Activated CD8-positive, alpha-beta memory T cell treated with anti-CD3 and anti-CD28 coated beads, Interleukin-2, amount 50 U/mL, for 24 hours (primary cell): Measurements from ENCODE around the gene SLC4A5.
"Not testable (repeated sequence)": the region's sequence is repeated elsewhere in the genome, so short reads cannot be mapped to it uniquely, and the experiment has no call there.

ENCODE experiments used
- DNase-seq: peaks from one replicate; pipeline ENCODE4 v3.0.0-alpha.2; 2020; ENCODE audit errors: extremely low read depth

SLC4A5 gene

DNA sequence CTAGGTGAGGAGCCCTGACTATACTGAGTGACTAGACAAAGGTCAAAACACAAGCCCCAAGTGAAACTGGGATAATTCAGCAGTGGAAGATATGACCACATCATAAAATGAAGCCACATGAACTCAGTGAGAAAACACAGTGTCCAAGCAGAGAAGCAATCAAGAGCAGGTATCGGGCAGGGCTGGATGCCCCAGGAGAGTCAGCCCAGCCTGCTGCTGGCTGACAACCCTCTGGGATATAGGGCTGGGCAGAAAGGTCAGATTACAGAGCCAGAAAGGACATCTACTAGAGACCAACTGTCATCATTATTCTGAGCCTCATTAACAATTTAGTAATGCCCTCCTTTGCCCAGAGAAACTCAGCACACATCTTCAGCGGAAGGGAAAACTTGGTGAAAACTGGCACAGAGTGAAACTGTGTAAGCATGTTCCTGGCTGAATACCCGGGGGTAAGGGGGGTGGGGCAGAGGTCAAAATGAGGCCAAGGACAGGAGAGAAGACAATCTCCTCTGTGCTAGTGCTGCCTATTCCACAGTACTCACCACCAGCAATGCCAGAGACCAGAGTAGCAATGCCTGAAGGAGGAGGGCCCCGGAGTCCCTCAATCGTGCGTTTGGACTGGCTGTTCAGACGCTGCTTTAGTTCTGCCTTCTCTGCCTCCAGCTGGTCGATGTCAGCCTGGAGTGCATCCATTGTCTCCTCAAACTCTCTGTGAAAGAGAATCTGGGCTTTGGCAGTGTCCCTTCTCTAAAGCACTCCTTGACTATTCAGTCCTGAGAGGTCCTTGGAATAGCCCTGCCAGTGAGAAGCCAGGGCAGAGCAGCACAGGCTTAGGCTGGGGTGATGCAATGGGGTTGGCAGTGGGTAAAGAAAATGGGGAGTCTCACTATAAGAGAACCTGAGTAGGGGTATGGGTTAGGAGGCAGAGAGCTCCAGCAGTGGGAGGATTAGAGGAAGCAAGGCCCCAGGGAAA lies 21.6 kb upstream of the SLC4A5 start:
- DNase-seq = no peak

DNA sequence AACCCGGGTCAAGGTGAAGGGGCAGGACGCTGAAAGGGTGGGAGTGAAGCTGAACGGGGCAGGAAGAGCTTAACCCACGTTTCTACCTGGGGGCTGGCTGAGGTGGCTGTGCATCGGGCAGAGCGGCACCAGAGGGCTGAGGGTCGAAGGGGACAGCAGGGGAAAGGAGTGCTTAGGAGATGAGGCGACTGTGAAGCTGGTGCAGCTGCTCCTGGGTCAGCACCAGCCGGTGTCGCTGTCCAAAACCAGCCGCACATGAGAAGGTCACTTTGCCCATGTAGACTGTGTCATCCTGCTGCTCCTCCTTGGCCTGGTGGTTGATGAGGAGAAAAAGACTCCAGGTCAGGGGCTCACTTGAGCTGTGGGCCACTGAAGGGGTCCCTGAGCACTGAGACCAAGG lies 18.1 kb upstream of the SLC4A5 start:
- DNase-seq = no peak

DNA sequence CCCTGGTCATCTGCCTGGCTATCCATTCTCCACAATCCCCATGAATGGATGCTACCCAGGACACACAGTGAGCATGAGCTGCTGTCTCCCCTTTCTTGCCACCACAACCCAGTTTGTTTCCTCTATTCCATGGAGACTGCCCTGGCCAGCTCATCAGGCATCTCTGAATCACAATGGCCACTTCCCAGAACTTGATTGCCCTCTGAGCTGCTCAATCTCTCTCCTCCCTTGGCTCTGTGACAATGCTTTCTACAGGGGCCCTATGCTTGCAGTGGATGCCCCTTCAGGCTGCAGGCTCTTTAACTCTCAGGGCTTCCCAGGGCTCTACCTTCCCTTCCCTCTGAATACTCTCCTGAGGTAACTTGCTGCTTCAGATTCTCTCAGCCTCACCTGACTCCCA lies 14.4 kb upstream of the SLC4A5 start:
- no peak for DNase-seq

DNA sequence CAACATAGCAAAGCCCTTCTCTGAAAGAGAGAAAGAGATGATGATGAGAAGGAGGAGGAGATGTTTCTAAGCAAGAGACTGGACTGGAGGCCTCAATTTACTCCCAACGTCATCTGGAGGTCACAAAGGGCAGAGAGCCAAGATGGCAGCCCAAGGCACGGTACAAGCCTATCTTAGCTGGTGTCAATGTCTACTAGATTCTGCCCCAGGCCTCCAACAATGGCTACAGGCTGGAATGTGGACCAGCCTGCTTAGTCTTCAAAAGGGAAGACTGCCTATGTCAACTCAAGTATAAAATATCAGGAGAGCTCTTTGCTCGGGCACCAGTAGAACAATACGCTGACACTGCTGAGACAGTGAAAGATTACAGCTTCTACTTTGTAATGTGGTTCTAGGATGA lies 6.7 kb upstream of the SLC4A5 start:
- DNase-seq = no peak

DNA sequence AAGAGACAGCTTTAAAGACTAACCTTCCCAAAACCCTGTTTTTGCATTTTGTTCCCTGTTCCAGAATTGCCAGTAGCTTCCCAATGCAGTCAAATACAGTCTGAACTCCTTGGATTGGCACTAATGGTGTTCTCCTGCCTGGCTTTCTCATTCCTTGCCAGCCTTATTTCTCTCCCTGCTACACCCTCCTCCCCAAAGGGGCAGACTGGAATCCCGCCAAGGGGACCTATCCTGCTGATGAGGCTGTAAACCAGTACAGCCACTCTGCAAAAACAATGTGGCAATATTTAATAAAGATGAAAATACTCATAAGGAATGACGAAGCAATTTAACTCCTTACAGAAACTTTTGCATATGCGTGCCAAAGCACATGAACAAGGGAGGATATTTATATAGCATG lies 4.5 kb upstream of the SLC4A5 start:
- no peak for DNase-seq

DNA sequence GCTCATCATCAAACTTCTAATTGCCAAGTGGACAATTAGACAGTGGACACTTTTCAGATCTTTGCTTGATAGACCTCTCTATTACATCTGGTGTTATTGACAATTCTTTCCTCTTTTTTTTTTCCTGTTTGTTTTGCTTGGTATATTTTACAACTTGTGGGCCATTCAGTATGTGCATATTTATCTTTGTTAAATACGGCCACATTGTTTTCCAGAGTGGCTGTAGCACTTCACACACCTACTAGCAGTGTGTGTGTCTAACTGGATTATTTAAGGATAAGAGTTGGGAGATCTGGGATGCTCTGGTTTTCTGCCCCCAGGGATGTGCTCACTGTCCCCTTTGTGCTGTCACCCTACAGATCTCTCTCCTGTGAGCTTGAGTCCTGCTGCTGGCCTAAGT lies 4.1 kb upstream of the SLC4A5 start:
- DNase-seq = no peak

DNA sequence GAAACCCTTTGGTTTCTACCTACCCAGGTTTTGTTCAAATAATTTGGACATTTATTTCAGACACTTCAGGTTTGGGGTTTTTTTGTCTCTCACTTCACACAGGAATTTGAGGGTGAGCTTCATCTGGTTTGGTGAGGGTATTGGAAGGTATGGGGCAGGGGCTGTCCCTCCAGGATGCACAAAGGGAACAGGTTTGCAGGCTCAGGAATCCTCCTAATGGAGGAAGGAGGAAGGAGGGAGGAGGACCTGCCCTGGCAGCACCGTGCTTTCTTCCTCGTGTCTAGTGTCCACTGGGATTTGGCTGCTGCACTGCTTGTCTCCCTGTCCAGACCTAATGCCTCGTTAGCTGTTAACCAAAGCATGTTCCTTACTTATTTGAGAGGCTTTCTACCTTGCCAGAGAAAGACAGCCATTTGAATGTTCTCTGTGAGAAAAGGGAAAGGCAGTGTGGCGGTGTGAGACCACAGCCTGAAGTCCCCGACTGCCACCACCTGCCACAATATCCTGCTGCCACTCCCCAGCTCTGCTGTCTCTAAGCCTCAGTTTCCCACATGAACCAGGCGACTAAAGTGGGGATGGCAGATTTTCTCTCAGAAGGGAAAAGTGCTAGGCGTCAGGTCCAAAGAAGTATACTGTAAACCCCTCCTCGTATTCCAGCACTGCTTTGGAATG lies 2.2 kb upstream of the SLC4A5 start:
- no peak for DNase-seq

DNA sequence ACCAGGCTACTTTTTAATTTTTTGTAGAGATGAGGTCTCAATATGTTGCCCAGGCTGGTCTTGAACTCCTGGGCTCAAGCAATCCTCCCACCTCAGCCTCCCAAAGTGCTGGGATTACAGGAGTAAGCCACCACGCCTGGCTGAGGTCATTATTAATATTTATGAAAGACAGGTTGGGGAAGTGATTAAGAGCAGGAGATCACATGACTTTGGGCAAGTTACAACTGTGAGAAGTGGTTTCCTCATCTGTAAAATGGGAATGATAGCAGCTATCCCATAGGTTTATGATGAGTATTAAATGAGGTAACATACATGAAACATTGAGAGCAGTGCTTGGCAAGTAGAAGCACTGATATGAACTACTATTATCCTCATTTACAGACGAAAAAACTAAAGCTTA lies 7.0 kb downstream of the SLC4A5 start:
- not testable (repeated sequence) for DNase-seq

DNA sequence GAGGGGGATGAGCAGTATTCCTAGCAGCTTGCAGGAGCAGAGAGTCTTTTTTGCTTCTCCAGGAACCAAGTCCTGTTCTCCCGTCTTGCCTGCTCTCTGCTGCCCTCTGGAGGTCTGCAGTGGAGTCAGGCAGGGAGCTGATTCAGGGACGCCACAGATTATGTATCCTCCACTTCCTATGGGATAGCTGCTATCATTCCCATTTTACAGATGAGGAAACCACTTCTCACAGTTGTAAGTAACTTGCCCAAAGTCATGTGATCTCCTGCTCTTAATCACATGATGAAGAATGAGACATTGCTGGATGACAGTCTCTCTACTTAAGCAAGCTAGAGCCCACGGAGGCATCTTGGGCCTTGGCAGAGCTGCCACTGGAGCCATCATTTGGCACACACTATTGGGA lies 8.3 kb downstream of the SLC4A5 start:
- DNase-seq = peak; percentile 37

DNA sequence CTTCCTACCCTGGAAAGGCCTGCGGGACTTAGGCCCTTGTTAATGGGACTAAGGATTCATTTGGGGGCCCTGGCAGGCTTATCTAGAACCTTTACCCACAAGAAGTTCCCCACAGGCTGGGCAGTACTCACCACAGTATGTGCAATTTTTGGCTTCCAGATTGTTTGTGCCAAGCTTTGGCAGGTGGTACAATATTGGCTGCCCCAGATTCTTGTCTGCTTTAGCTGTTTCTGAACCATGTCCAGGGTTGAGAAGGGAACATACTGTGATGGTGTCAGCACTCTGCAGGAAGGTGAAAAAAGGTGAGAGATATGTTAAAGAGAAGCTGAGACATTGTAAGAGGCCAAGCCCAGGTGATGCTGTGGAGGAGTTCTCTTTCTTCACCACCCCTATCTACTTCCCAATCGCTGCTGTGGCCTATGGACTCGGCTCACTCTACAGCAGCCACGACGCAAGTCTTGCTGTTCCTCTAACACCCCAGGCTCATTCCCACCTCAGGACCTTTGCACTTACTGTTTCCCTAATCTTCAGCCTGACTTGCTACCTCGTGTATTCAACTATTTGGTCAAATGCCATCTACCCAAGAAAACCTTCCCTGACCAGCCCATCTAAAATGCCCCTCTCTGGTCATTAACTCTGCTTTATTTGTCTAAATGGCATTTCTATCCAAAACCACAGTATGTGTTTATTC lies 9.2 kb downstream of the SLC4A5 start:
- DNase-seq = no peak

DNA sequence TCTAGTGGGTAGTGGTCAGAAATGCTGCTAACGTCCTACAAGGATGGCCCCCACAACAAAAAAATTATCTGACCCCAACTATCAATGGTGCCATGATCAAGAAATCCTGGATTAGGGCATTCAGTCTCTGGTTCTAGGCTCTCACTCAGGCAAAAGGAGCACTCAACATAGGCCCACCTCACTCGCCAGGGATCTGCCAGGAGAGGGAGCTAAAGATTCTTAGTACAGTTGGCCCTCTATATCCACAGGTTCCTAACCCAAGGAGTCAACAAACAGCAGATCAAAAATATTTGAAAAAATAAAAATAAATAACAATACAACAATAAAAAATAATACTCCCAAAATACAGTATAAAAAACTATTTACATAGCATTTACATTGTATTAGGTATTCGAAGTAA lies 10.0 kb downstream of the SLC4A5 start:
- DNase-seq = no peak

DNA sequence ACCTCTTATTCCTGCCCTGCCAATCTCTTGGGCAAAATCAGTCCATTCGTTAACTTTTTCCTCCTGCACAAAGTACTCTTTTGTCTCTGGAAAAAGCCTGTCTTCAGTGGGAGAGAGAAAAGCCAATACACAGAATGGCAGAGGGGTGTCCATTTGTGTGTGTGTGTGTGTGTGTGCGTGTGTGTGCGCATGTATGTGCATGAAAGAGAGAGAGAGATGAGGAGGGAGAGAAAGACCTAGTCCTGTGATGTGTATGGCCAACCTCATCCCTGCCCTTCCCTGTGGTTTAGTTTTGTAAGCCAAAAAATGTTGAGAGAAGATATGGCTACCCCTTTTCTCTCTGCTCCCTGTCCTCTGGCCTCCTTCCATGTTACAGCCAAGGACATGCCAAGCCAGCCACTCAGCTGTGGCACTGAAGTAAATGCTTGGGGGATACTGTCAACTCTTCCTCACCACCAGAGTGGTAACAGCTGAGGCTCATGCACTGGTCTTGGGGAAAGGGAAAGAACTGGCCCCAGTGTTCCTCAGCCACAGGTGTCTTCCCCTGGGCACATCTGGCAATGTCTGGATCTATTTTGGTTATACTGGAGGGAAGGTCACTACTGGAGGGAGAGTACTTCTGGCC lies 10.6 kb downstream of the SLC4A5 start:
- no peak for DNase-seq

DNA sequence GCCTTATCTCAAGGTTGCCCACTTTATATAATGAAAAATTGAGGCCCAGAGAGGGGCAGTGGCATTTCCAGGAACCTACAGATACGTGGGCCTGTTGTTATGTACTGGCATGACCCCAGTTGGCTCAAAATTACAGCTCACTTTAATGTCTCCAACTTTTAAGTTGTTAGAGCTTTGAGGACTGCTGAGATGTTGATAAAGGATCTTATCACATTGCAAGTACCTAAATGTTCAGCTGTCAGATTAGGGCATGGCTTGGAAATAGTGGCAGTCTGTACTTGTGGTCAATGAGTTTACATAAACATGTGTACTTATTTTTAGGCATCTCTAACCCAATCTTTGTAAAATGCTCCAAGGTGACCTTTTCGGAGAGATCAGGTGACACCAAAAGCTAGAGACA lies 14.6 kb downstream of the SLC4A5 start:
- DNase-seq = no peak

DNA sequence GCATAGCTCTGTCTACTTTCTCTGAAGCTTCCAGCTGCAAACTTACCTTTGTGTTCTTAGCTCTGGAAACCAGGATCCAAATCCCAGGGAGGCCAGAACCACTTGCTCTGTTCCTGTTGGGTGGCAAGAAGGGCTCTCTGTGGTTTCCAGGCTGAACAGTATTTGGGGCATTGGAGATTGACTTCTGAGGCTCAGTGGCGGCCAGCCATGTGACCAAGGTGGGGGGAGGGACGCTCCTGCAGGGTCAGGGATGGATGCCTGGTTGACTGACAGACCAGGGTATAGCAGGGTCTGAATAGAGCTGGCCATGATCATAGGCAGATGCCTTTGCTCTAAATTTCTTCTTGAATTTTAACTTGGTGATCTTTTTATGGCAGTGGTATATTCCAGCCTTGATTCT lies 15.1 kb downstream of the SLC4A5 start:
- no peak for DNase-seq

DNA sequence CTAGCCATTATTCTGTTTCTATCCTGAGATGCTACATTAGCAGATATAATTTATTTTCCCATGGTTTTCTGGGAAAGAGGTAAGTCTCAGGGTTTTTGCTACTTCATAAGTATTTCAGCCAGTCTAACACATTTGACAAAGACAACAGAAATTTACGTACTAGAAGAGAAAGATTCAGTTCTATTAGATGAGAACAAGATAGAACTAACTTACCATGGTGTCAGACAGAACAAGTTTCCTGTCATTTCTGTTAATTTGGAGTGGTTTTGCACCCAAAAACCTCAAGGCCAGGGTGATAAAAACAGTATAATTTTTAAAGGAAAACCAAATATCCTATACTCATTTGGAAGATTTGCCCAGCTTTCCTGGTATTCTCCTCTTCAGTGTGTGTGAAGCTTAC lies 15.6 kb downstream of the SLC4A5 start:
- no peak for DNase-seq

DNA sequence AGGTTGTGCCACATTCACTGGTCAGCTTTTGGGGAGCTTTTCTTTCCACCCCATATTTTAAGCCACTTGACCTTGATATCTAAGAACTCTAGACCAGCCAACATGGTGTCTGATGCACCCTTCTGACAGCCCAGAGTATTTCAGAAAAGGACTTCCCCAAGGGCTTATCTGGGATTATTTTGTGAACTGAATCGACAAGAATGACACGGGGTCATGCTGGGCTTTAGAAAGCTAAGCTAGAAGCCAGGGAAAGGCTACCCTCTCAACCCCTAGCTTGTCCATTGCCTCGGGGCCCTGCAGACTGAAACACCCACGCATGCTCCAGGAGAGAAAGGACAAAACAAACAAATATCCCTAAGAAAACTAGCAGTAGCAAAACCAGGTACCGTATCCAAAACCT lies 16.0 kb downstream of the SLC4A5 start:
- no peak for DNase-seq

DNA sequence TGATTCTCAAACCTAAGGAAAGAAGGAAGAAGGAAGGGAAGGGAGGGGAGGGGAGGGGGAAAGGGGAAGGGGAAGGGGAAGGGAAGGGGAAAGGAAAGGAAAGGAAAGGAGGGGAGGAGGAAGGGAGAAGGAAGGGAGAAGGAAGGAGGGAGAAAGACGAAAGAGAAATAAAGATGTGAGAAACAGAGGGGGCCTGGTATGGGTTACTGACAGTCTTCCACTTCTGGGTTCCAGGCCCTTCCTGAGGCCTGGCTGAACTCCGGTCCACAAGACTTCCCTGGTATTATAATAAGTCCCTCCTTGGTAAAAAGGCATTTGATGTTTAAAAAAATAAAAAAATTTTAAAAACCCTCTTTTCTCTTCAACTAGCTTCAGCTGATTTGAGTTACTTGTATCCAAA lies 17.4 kb downstream of the SLC4A5 start:
- no peak for DNase-seq

DNA sequence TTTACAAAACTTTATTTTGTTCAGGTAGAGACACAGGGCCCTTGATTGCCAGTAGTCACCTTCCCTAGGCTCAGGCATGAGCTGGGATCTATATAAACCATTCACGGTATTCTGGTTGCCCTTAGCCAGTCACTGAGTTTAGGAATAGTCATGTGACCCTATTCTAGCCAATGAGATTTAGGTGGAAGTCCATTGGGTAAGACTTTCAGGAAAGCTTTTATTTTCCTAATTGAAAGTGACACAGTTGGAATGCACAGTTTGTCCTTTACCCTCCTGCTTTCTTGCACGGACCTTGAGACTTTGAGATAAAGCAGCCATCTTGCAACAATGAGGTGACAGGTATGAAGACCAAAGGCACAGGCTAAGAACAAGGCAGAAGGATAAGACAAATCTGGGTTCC lies 21.5 kb downstream of the SLC4A5 start:
- DNase-seq = no peak

DNA sequence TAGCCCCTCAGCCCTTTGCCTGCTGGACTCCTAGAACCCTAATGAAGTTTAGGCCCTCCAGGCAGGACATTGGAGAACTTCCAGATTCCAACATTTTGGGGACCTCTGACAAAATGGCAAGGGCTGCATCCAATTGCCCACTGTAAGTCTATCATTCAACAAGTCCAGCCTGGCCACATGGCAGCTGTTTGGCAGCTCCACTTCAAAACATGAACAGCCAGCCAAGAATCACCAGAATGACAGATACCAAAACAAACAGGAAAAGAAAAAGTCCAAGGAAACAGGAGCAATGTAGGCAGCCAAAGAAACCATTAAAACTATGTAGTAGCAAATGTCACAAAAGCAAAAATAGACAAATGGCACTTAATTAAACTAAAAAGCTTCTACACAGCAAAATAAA lies 25.5 kb downstream of the SLC4A5 start:
- DNase-seq = no peak

DNA sequence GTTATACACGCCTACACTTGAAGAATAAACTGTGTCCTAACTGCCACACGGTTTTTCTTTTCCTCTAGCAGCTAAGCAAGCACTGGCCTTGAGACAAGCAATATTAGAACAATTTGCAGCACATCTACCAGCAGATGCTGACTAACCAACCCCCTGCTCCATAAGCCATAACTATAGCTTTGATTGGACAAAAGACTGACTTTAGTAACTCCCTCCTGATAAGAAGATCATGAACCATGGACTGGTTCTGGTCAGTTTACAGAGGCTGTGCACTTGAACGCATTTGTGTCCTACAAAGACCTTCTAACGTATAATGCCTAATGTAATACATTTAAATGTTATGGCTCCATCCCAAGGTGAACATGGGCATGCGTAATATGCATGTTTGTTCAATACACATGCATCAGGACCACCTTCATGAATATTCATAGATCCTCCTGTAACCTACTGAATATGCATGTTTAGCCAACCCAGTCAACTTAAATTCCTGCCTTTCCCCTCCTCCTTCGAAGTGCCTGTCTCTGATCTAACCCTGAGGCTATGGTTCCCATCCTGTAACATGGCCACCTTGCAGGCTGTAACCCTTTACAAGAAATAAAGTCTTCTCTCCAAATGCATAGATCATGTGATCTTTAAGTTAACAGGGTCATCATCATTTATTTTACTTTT lies 26.5 kb downstream of the SLC4A5 start:
- DNase-seq = no peak

DNA sequence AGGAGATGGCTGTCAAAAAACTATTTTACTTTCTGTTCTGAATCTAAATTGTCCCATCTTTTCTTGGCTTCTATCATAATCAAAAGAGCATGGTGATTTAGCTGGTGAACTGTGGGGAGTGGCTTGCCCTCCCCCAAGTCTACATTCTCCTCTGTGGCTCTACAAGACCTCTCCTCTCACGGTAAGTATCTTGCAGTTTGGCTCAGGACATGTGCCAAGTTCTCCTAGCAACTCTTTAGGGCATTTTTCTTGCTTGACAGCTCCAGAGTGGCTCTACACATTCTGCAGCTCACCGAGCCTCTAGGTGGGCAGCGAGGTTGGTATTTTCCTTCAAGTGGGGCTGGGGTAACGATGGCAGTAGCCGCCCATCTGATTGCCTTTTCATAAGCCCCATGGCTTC lies 29.1 kb downstream of the SLC4A5 start:
- DNase-seq = no peak

DNA sequence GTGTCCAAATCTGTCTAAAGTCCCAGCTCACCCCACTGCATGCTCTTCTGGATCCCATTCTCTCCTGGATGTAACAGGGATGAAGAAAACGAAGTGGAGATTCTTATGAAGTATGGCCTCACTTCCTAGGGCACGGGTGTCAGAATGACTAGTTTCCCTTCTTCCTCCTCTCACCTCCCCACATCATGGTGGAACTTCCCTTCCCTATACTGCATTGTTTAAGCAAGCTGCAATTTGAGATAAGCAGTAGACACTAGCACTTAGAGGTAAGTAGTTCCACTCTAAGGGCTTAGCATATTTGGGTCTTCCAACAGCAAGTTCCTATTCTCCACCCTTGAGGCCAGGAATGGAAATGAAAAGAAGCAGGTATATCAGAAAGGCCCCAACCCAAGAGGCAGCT lies 29.7 kb downstream of the SLC4A5 start:
- DNase-seq = no peak
